ENCODE data around the gene FOXA1.

Gene FOXA1

GRCh38 chr14:37602605-37603453 lies 7.8 kb upstream of the FOXA1 start:
- DNase-seq (ENCODE audit: low read depth), result no peak

- no peak for DNase-seq (ENCODE audit: low read depth)
These were observed 6.8 kb upstream of the FOXA1 start for GRCh38 chr14:37601865-37602264.

DNA sequence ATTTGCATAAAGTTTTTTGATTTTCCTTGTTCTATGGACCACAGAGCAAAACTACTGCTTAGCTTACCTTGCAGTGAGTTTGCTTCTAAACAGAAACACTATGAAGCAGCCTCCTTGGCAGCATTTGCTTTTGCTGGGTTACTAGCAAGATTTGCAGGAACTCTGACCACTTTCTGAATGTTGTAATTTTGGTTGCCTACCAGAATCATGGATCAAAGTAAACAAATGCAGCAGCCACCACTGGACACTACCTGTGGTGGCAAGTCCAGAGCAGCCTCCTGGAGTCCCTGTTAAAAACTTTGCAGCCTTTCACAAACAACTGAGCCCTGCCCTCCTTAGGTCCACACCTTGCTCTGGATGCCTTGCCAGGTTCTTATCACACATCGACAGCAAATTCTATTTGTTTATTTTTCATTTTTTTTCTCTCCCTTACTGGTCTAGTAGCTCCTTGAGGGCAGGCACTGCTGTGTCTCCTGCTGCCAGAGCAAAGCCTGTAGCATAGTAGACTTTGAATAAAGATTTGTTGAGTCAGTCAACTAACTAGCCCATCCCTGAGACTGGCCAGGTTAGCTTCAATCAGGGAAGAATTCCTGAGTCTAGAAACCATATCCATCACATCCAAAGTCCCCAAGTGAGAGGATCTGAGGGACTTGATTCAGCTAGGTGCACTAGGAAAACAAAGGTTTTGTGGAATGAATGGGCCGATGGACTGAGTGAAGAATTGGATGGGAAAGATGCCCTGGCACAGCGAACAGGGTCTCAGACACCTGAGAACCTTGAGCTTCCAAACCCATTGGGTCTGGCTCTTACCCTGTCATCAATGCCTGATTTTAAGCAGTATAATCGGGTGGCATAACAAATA lies 6.1 kb upstream of the FOXA1 start:
- DNase-seq (ENCODE audit: low read depth), result no peak

DNA sequence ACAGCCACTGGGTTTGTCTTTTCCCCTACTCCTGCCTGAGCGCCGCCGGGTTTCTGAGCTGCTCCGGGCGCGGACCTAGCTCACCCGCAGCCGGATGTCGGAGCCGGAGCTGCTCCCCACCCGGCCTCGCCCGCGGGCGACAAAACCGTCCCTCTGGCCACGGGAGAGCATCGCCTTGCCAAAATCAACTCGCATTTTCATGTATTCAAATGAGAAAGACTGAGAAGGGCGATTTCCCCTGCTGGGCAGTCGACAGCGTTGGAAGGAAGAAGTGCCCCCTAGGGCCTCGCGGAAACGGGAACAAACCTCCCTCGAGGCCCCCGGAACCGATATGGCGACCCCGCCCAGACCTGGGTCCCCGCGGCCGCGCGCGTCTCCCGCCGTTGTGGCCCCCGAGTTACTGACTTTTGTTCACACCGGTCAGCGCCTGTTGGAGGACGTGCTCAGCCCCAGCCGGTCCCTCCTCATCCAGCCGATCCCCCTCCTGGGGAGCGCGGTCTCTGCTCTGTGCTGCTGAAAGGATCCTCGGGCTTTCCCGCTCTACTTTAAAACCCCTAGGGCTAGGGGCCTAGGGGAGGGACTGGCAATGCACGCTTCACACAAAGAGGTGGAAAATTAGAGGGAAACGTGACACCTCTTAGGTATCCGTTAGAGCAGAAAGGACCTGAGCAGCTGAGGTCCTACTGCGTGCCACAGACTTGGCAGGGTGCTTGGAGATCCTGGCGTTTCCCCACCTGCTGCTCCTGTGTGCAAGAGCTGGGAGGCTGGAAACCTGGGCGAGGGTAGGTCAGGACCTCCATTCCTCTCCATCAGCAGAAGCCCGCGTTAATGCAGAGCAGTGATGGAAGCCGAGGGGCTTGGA lies 4.7 kb upstream of the FOXA1 start:
- DNase-seq (ENCODE audit: low read depth), result no peak

DNA sequence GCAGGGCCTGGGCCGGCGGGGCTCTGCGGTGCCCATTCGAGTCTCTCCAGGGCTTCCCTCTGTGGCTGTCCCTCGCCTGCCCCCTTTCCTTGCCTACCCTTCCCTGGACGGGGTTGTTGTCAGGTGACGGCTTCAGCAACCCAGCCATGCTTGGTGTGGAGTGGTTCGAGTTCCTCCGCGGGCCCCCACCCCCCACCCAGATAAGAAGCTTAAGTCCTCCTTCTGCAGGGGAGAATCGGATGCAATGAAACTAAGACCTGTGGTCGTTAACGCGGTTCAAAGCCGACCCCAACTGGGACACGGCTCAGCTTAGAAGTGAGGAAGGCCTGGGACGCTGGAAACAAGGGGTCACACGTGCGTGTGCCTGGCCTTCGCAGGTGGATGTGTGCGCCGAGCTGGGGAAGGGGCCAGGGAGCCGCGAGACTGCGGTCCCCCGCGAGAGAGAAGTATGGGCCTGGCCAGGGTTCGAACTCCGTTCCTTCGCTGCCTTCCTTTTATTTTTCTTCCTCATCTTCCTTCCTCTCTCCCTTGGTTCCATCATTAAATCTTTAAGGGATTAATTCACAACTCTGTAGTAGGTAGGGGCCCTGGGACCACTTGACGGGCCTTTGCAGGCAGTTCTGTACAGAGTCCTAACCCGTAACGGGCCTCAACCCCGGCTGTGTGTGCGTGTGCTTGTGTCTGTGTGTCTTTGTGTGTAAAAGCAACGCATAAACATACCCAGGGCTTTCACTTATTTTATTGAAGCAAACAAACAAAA lies 3.9 kb upstream of the FOXA1 start:
- no peak for DNase-seq (ENCODE audit: low read depth)

DNA sequence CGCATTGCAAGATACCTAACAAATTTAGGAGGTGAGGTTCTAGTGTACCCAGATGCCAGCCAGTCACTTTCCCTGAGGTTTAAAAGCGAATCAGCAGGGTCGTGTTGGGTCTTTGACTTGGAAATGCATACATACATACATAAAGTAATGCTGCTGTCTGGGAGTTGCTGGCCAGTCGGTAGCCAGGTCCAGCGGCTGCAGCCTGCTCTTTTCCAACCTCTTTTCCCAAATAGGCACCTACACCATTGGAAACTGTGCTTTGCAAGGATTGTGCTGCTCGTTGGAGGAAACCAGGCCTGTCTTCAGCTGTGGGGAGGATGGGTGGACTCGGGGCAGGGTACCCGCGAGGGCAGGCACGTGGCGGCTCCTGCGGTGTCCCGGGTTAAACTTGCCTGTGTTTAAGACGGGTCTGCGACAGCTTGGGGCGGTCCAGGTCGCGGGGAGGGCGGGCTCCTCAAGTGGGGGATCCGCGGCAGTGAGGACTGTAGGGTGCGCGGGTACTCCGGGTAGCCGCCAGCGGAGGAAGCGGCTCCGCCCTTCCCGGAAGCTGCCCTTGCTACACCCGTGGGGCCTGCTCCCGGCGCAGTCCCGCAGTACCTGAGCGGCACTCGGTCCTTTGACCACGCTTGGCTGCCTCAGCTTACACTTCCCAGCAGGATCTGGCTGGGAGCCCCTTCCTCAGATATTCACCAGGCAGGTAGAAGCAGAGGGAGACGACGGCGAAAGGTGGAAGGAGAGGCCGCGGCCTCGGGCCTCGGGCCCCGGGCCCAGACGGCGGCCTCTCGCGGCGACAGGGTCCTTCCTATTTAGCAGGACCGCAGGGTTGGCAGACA lies 3.1 kb upstream of the FOXA1 start:
- no peak for DNase-seq (ENCODE audit: low read depth)

GRCh38 chr14:37597538-37597913 lies 2.5 kb upstream of the FOXA1 start:
- no peak for DNase-seq (ENCODE audit: low read depth)

GRCh38 chr14:37596790-37597472 lies 1.9 kb upstream of the FOXA1 start:
- DNase-seq (ENCODE audit: low read depth), result no peak

DNA sequence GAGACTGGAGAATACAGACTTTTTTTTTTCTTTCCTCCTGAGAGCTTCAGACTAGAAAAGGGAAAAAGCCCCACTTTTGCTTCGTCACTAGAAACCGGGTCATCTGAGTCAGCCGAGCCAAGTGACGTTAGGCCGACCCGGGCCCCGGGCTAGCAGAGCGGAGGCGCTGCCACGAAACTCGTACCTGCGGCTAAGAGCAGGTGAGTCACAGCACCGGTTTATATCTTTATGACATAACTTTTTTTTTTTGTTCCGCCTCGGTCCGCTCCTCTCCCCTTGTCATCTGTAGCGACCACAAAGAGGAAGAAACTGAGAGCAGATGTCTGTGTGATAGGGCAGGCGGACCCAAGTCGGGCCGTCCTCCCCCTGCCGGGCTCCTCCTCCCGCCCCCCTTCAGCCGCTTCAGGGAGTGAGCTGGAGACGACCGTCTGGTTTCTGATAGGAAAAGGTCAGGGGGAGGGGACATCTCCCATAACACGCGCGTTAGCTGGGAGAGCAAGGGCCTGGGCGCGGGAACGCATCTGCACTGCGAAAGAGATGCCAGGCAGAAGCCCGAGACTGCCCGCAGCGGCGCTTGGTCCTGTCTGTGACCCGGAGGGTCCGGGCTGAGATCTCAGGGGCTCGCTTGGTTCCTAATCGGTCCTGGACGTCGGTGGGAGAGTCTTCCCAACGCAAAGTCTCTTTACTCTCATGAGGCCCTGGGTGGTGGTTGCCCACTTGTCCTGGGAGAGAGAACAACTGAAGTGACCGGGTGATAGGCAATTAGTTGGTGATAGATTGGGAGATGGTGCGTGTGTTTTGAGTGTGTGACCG lies 966 bp upstream of the FOXA1 start:
- DNase-seq (ENCODE audit: low read depth), result peak; percentile 23

GRCh38 chr14:37594238-37594970 lies 645 bp downstream of the FOXA1 start:
- DNase-seq (ENCODE audit: low read depth), result no peak

- DNase-seq (ENCODE audit: low read depth), result no peak
These were observed 1.4 kb downstream of the FOXA1 start for GRCh38 chr14:37593511-37594237.

GRCh38 chr14:37592482-37593408 lies 2.3 kb downstream of the FOXA1 start:
- no peak for DNase-seq (ENCODE audit: low read depth)

- DNase-seq (ENCODE audit: low read depth), result no peak
These were observed 3.0 kb downstream of the FOXA1 start for GRCh38 chr14:37591941-37592481.

DNA sequence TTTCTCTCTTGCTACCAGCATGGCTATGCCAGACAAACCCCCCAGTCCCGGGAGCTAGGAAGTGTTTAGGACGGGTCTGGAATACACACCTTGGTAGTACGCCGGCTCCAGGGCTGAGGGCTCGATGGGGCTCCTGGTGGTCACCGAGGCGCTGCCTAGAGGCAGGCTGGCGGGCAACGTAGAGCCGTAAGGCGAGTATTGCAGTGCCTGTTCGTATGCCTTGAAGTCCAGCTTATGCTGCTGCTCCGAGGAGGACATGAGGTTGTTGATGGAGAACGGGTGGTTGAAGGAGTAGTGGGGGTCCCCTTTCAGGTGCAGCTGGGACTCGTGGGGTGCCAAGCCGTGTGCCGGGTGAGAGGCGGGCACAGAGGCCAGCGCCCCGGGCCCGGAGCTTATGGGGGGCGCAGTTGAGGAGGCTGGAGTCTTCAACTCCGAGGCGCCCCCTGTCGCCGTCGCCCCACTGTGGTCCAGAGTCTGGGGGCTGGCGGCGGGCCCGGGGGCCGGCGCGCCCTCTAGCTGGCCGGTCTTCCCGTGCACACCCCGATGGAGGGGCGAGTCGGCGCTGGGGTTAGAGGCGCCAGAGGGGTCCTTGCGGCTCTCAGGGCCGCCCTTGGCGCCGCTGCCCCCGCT lies 3.6 kb downstream of the FOXA1 start:
- no peak for DNase-seq (ENCODE audit: low read depth)

DNA sequence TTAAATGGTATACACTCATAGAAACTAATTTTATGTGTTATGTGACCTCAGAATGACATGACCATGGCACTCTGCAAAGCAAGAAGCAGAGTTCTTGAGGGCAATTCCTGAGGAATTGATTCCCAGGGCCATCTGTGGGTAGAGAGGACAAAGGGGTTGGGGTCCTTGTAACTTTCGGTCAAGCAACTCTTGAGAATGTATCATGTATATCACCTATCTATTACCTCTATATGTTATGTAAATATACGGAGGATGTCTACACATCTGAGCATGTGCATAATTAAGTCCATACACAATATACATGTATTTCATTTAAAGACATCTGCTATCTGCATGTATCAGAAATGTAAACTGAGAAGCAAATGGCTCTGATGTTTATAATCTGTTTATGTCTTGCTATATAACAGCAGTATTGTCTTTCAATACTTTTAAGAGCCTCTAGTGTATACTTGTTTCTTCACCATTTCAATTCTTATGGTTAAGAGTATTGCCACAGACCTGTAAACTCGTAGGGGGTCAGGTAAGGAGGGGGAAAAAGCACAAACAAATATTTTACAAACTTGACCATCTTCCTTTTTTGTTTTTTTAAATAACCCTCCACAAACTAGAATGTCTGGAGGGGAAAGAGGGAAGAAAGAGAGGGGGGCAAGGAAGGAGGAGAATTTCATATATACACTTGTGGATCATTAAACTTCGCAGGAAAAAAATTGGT lies 4.5 kb downstream of the FOXA1 start:
- DNase-seq (ENCODE audit: low read depth), result no peak
